K562 (cell line): ENCODE results near the gene MDC1. TPM values are rescaled to one million over a fixed set of nuclear protein-coding genes. Genes with fewer than 3 reads are reported as not detected.

Source experiments
- CBX1 ChIP-seq: sonication (generic); IDR thresholded peaks from 2 replicates; pipeline ENCODE4 v1.6.1; 2016; ENCODE audit warnings: antibody characterized with exemption, low read depth, mild to moderate bottlenecking
- CHCHD3 ChIP-seq: fragments of 250-450 bp; sonication (Bioruptor Pico); IDR thresholded peaks from 2 replicates; pipeline ENCODE4 v2.1.2; 2022; ENCODE audit warnings: mild to moderate bottlenecking
- DIDO1 ChIP-seq: fragments of 450-650 bp; IDR thresholded peaks from 2 replicates; pipeline ENCODE4 v1.6.1; 2016; ENCODE audit warnings: low read depth, missing biosample characterization, missing genetic modification characterization
- FOXP1 ChIP-seq: sonication (generic); formaldehyde crosslinking; IDR thresholded peaks from 2 replicates; pipeline ENCODE4 v1.8.0; 2022; ENCODE audit warnings: mild to moderate bottlenecking, missing genetic modification reagents
- HDAC6 ChIP-seq: IDR thresholded peaks from 2 replicates; pipeline ENCODE4 v1.6.1; 2012; ENCODE audit warnings: low read depth, mild to moderate bottlenecking, control low read depth, inconsistent platforms, low read length, moderate library complexity
- HSF4 ChIP-seq: fragments of 250-450 bp; sonication (Bioruptor Pico); IDR thresholded peaks from 2 replicates; pipeline ENCODE4 v2.1.2; 2022; ENCODE audit warnings: mild to moderate bottlenecking, moderate library complexity, borderline replicate concordance
- ILF3 ChIP-seq: fragments of 450-650 bp; IDR thresholded peaks from 2 replicates; pipeline ENCODE4 v1.6.1; 2018; ENCODE audit warnings: antibody characterized with exemption, mild to moderate bottlenecking, moderate library complexity, borderline replicate concordance
- MTA3 ChIP-seq: fragments of 450-650 bp; formaldehyde crosslinking; IDR thresholded peaks from 2 replicates; pipeline ENCODE4 v1.6.1; 2017; ENCODE audit warnings: mild to moderate bottlenecking, borderline replicate concordance
- NFXL1 ChIP-seq: fragments of 450-650 bp; formaldehyde crosslinking; IDR thresholded peaks from 2 replicates; pipeline ENCODE4 v1.4.0; 2021; ENCODE audit warnings: mild to moderate bottlenecking
- PHF20 ChIP-seq: fragments of 450-650 bp; IDR thresholded peaks from 2 replicates; pipeline ENCODE4 v1.6.1; 2018; ENCODE audit not compliant: partially characterized antibody
- RBFOX2 ChIP-seq: fragments of 200-400 bp; formaldehyde crosslinking; IDR thresholded peaks from 2 replicates; pipeline ENCODE4 v1.6.1; 2017; ENCODE audit warnings: low read depth, mild to moderate bottlenecking, low read length, moderate library complexity
- TAF1 ChIP-seq: IDR thresholded peaks from 2 replicates; pipeline ENCODE4 v1.6.1; 2011; ENCODE audit warnings: mild to moderate bottlenecking, low read length, moderate library complexity; ENCODE audit not compliant: insufficient read depth, control insufficient read depth, severe bottlenecking; ENCODE audit errors: extremely low read depth
- ZNF212 ChIP-seq: fragments of 450-650 bp; formaldehyde crosslinking; IDR thresholded peaks from 2 replicates; pipeline ENCODE4 v1.4.0; 2020; ENCODE audit warnings: mild to moderate bottlenecking
- polyA plus RNA-seq, 8 experiments: library from polyadenylated mRNA; depleted of rRNA in 4 of 8; stranded (reverse) in 5 of 8; unstranded in 3 of 8; fragments of >200 nt; fragmentation: Nextera tagmentation in 2 of 8; fragmentation: Illumina TruSeq in 1 of 8; extraction: Ambion mirVana in 2 of 8; extraction: Trizol in 1 of 8; gene quantifications; 2 replicates each; pipeline versions ENCODE4 v1.2.1 to v1.2.3, GENCODE V29; 2011 to 2014; ENCODE audit warnings: inconsistent platforms in 1 of 8, missing spikeins in 1 of 8
- total RNA-seq, 7 experiments: library from RNA; depleted of rRNA in 6 of 7; stranded (reverse); fragments of >200 nt in 6 of 7; fragmentation: Illumina TruSeq in 2 of 7; extraction: Trizol in 2 of 7; gene quantifications; 2 replicates each; pipeline versions ENCODE4 v1.2.1 to v1.2.3, GENCODE V29; 2011 to 2021; ENCODE audit warnings: low replicate concordance in 1 of 7
- TF ChIP-seq, protein P1 (sequence below), 2 experiments: fragments of 450-650 bp in 1 of 2; IDR thresholded peaks; 2 replicates each; pipeline ENCODE4 v1.6.1; 2011 to 2017; ENCODE audit warnings: low read depth in 2 of 2, antibody characterized with exemption in 1 of 2, borderline replicate concordance in 1 of 2, low read length in 1 of 2, mild to moderate bottlenecking in 1 of 2, mixed read lengths in 1 of 2; ENCODE audit not compliant: control insufficient read depth in 1 of 2
- TF ChIP-seq, protein P2 (sequence below): sonication (generic); formaldehyde crosslinking; IDR thresholded peaks from 2 replicates; pipeline ENCODE4 v1.4.0; 2020; ENCODE audit warnings: mild to moderate bottlenecking, missing genetic modification reagents
- TF ChIP-seq, protein P3 (sequence below): fragments of 450-650 bp; IDR thresholded peaks from 2 replicates; pipeline ENCODE4 v1.7.1; 2018; ENCODE audit warnings: mild to moderate bottlenecking, low read depth; ENCODE audit not compliant: partially characterized antibody
- TF ChIP-seq, protein P4 (sequence below): fragments of 450-650 bp; formaldehyde crosslinking; IDR thresholded peaks from 2 replicates; pipeline ENCODE4 v1.4.0; 2022; ENCODE audit warnings: mild to moderate bottlenecking, moderate library complexity

The MDC1 gene
- total and polyA plus RNA-seq, 9 of the 15 experiments (the other 6 are each of a cell fraction or from before 2014, with no cell fraction given) = 8.2 to 114 (median 20.0) TPM

DNA sequence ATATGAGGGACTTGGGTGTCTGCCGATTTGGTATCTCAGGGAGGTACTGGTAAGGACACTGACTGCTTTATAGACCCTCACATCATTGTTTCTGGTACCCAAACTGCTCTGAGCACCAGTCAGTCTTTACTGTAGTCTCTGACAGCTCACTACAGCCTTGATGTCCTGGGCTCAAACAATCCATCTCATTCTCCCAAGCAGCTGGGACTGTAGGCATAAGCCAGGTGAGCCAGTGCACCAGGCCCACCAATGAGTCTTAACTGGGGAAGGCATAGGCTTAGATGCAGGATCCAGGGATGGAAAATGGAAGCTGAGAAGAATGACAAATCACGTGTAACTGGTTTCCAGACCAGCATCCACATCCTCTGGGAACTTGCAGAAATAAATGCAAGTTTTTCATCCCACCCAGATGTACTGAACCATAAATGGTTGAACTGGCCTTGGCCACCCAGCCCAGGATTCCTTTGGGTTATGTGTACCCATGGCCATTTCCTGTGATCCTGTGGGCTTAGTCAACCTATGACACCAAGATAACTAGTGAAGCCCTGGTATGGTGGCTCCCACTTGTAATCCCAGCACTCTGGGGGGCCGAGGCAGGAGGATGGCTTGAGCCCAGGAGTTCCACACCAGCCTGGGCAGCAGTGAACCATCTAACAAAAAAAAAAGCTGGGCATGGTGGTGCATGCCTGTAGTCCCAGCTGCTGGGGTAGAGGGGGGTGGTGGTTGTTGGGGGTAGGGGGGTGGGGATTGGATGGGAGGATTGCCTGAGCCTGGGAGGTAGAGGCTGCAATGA, 8.8 kb upstream of the MDC1 start (continued):
- no peak for TF ChIP-seq DIDO1
- TF ChIP-seq NFXL1 (CRISPR knock-in tag) = peak; percentile 77; the same call in 1 of the 2 replicates
- no peak for TF ChIP-seq HSF4 (CRISPR knock-in tag)
- TF ChIP-seq ILF3 = peak; percentile 92
- TF ChIP-seq, protein P1, sequence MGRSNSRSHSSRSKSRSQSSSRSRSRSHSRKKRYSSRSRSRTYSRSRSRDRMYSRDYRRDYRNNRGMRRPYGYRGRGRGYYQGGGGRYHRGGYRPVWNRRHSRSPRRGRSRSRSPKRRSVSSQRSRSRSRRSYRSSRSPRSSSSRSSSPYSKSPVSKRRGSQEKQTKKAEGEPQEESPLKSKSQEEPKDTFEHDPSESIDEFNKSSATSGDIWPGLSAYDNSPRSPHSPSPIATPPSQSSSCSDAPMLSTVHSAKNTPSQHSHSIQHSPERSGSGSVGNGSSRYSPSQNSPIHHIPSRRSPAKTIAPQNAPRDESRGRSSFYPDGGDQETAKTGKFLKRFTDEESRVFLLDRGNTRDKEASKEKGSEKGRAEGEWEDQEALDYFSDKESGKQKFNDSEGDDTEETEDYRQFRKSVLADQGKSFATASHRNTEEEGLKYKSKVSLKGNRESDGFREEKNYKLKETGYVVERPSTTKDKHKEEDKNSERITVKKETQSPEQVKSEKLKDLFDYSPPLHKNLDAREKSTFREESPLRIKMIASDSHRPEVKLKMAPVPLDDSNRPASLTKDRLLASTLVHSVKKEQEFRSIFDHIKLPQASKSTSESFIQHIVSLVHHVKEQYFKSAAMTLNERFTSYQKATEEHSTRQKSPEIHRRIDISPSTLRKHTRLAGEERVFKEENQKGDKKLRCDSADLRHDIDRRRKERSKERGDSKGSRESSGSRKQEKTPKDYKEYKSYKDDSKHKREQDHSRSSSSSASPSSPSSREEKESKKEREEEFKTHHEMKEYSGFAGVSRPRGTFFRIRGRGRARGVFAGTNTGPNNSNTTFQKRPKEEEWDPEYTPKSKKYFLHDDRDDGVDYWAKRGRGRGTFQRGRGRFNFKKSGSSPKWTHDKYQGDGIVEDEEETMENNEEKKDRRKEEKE (IDR thresholded peaks at IDR 0.05; ENCODE audit: borderline replicate concordance in 1 of 2, control insufficient read depth in 1 of 2, low read depth in 2 of 2, low read length in 1 of 2) = peak in 1 of 2 experiments; percentile 66; a peak in 1 of 4 replicates
- peak; percentile 28; the same call in 1 of the 2 replicates for TF ChIP-seq FOXP1 (CRISPR knock-in tag)
- TF ChIP-seq, protein P2, sequence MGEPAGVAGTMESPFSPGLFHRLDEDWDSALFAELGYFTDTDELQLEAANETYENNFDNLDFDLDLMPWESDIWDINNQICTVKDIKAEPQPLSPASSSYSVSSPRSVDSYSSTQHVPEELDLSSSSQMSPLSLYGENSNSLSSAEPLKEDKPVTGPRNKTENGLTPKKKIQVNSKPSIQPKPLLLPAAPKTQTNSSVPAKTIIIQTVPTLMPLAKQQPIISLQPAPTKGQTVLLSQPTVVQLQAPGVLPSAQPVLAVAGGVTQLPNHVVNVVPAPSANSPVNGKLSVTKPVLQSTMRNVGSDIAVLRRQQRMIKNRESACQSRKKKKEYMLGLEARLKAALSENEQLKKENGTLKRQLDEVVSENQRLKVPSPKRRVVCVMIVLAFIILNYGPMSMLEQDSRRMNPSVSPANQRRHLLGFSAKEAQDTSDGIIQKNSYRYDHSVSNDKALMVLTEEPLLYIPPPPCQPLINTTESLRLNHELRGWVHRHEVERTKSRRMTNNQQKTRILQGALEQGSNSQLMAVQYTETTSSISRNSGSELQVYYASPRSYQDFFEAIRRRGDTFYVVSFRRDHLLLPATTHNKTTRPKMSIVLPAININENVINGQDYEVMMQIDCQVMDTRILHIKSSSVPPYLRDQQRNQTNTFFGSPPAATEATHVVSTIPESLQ (CRISPR knock-in tag) = 0 out of 2 replicates have a peak, but pooled peaks have one; percentile 42
- TF ChIP-seq, protein P3, sequence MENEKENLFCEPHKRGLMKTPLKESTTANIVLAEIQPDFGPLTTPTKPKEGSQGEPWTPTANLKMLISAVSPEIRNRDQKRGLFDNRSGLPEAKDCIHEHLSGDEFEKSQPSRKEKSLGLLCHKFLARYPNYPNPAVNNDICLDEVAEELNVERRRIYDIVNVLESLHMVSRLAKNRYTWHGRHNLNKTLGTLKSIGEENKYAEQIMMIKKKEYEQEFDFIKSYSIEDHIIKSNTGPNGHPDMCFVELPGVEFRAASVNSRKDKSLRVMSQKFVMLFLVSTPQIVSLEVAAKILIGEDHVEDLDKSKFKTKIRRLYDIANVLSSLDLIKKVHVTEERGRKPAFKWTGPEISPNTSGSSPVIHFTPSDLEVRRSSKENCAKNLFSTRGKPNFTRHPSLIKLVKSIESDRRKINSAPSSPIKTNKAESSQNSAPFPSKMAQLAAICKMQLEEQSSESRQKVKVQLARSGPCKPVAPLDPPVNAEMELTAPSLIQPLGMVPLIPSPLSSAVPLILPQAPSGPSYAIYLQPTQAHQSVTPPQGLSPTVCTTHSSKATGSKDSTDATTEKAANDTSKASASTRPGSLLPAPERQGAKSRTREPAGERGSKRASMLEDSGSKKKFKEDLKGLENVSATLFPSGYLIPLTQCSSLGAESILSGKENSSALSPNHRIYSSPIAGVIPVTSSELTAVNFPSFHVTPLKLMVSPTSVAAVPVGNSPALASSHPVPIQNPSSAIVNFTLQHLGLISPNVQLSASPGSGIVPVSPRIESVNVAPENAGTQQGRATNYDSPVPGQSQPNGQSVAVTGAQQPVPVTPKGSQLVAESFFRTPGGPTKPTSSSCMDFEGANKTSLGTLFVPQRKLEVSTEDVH = peak; percentile 82
- TF ChIP-seq TAF1 = peak; percentile 20
- TF ChIP-seq, protein P4, sequence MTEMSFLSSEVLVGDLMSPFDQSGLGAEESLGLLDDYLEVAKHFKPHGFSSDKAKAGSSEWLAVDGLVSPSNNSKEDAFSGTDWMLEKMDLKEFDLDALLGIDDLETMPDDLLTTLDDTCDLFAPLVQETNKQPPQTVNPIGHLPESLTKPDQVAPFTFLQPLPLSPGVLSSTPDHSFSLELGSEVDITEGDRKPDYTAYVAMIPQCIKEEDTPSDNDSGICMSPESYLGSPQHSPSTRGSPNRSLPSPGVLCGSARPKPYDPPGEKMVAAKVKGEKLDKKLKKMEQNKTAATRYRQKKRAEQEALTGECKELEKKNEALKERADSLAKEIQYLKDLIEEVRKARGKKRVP (CRISPR knock-in tag) = peak; percentile 68
- TF ChIP-seq CHCHD3 (CRISPR knock-in tag) = no peak
- 0 out of 2 replicates have a peak, but pooled peaks have one; percentile 17 for TF ChIP-seq HDAC6
- TF ChIP-seq PHF20 = no peak
- TF ChIP-seq ZNF212 (CRISPR knock-in tag) = 0 out of 2 replicates have a peak, but pooled peaks have one; percentile 68
- TF ChIP-seq MTA3 = peak; percentile 90
- no peak for TF ChIP-seq RBFOX2
- peak; percentile 48; the same call in 1 of the 2 replicates for TF ChIP-seq CBX1
